ENCODE measurements around the gene TSFM. TPM values are rescaled to one million over a fixed set of nuclear protein-coding genes. Genes with fewer than 3 reads are reported as not detected.
A peak's percentile ranks its signal among the peaks of the same experiment; 100 is the strongest.

The TSFM gene
- total and polyA plus RNA-seq, 2 of the 13 experiments (the other 11 are each of a cell fraction or from before 2014, with no cell fraction given): 29.8 to 68.3 TPM

DNA sequence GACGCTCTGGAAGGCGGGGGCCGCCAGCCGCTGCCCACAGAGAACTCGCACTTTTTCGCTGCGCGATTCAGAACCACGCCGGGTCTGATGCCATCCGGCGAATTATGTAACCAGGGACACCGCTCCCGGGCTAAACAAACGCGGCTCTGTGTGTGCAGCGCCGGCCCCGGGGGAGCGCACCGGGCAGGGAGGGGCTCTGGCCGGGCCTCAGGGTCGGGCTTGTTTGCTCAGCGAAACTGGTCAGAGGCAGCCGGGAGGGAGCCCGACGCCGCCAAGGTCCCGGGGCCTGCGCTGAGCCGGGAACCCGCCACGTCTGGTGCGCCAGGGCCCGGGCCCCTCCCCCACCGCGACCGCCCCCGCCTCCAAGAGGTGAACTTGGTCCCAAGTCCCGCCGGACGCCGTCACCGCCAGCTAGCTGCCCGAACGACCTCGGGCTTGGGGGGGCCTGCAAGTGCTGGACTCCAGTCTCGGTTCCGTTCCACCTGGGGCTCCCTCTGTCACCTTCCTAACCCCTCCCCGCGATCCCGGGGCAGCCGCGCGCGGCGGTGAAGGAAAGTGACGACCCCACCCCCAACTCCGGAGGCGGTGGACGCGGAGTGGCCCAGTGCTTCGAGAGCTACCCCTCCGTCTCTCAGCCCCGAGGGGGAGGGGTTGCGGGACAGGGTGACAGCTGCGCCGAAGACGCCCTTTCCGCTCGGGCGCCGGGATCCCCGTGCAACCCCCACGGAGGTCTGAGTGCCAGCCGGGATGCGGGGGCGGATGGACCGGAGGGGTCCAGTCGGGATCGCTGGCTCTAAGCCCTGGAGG, 63.1 kb downstream of the TSFM start (continued):
- peak; percentile 75; the same call in 1 of the 2 replicates for TF ChIP-seq ZNF331 (CRISPR knock-in tag; IDR thresholded peaks at IDR 0.05)
- no peak for TF ChIP-seq ZNF510 (CRISPR knock-in tag; IDR thresholded peaks at IDR 0.05; ENCODE audit: low read depth)
- TF ChIP-seq U2AF1 (optimal IDR thresholded peaks at IDR 0.05; ENCODE audit: low read depth, low read length): no peak
- 0 out of 2 replicates have a peak, but pooled peaks have one; percentile 10 for TF ChIP-seq CREB1 (IDR thresholded peaks at IDR 0.05)
- TF ChIP-seq CREB1 (CRISPR knock-in tag; IDR thresholded peaks at IDR 0.05): no peak
- TF ChIP-seq GRHL1 (CRISPR knock-in tag; conservative IDR thresholded peaks at IDR 0.05): no peak
- no peak for TF ChIP-seq THYN1 (CRISPR knock-in tag; IDR thresholded peaks at IDR 0.05; ENCODE audit: borderline replicate concordance, low read depth)
- no peak for TF ChIP-seq JDP2 (CRISPR knock-in tag; IDR thresholded peaks at IDR 0.05; ENCODE audit: borderline replicate concordance)
- peak; percentile 63 for TF ChIP-seq TFE3 (CRISPR knock-in tag; IDR thresholded peaks at IDR 0.05)
- no peak for TF ChIP-seq SAFB2 (CRISPR knock-in tag; IDR thresholded peaks at IDR 0.05; ENCODE audit: borderline replicate concordance, low read depth)
- TF ChIP-seq NFE2L2 (IDR thresholded peaks at IDR 0.05; ENCODE audit: low read length): no peak
- TF ChIP-seq, protein P1, sequence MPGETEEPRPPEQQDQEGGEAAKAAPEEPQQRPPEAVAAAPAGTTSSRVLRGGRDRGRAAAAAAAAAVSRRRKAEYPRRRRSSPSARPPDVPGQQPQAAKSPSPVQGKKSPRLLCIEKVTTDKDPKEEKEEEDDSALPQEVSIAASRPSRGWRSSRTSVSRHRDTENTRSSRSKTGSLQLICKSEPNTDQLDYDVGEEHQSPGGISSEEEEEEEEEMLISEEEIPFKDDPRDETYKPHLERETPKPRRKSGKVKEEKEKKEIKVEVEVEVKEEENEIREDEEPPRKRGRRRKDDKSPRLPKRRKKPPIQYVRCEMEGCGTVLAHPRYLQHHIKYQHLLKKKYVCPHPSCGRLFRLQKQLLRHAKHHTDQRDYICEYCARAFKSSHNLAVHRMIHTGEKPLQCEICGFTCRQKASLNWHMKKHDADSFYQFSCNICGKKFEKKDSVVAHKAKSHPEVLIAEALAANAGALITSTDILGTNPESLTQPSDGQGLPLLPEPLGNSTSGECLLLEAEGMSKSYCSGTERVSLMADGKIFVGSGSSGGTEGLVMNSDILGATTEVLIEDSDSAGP (CRISPR knock-in tag; IDR thresholded peaks at IDR 0.05; ENCODE audit: borderline replicate concordance): peak; percentile 52
- TF ChIP-seq RCOR2 (CRISPR knock-in tag; IDR thresholded peaks at IDR 0.05): peak; percentile 68; the same call in 1 of the 2 replicates
- TF ChIP-seq ZNF644 (CRISPR knock-in tag; IDR thresholded peaks at IDR 0.05; ENCODE audit: low read depth): no peak
- TF ChIP-seq SOX6 (IDR thresholded peaks at IDR 0.05): no peak
- TF ChIP-seq SOX6 (CRISPR knock-in tag; IDR thresholded peaks at IDR 0.05): peak; percentile 80
- no peak for TF ChIP-seq KDM5A (IDR thresholded peaks at IDR 0.05; ENCODE audit: borderline replicate concordance, low read length)
- no peak; the same call in 1 of the 2 replicates for TF ChIP-seq TMF1 (CRISPR knock-in tag; IDR thresholded peaks at IDR 0.05; ENCODE audit: low read depth)
- TF ChIP-seq GATAD1 (CRISPR knock-in tag; IDR thresholded peaks at IDR 0.05): peak; percentile 71
- TF ChIP-seq ZFX (CRISPR knock-in tag; IDR thresholded peaks at IDR 0.05; ENCODE audit: low read depth): peak; percentile 66
- TF ChIP-seq BRF2 (CRISPR knock-in tag; IDR thresholded peaks at IDR 0.05): no peak
- TF ChIP-seq RFX5 (IDR thresholded peaks at IDR 0.05; ENCODE audit: low read depth, low read length): no peak
- 0 out of 2 replicates have a peak, but pooled peaks have one; percentile 61 for TF ChIP-seq ZFP62 (CRISPR knock-in tag; IDR thresholded peaks at IDR 0.05)
